ENCODE data around the gene MYRIP. TPM values are rescaled to one million over a fixed set of nuclear protein-coding genes. Genes with fewer than 3 reads are reported as not detected.

Gene MYRIP
- total and polyA plus RNA-seq, 2 of the 4 experiments (the other 2 are of a cell fraction) = not detected

DNA sequence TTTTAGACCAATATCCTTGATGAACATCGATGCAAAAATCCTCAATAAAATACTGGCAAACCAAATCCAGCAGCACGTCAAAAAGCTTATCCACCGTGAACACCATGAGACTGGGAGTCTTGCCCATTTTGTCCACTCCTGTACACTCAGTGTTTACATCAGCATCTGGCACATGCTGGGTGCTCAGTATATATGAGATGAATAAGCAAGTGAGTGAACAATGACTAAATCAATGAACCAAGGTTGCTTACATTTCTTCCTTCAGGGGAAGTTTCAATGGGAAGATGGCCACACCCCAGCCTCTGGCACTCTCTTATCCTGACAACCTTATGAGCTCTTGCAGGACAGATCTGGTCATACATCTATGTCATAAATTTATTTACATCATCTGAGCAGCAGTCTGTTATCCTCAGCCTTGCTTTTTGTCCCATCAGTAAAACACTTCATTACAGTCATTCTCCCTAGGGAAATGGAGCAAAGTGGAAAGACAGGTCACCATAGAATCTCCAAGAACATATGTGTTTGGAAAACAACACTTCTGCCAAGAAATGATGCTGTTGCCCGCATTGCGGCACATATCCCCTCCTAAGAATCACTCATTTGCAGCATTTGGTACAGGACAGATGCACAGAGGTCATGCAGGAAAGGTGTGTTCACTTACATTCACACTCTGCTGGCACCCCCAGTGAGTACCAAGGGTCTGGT is 328.3 kb downstream of the MYRIP start:
- Histone ChIP-seq H3K4me1 (ENCODE audit: control insufficient read depth, insufficient read depth, low read length) (no peaks in the 10 kb centered on the region), H2BK20ac (ENCODE audit: low read depth, low read length) (no peak overlapping the region), H3K4me3 (ENCODE audit: insufficient read depth, low read depth, low read length) (no peak overlapping the region), H2AK9ac (replicated peaks; ENCODE audit: low read depth, low read length, poor library complexity) (no peak overlapping the region), H2BK5ac (ENCODE audit: low read depth, low read length, poor library complexity, severe bottlenecking) (no peak overlapping the region), H3K9me1 (ENCODE audit: insufficient read depth, low read length) (no peaks in the 10 kb centered on the region), H2BK15ac (ENCODE audit: low read depth, low read length) (no peak overlapping the region), H4K8ac (ENCODE audit: low read depth in 2 of 2, low read length in 2 of 2) (no peak overlapping the region), H3K18ac (ENCODE audit: low read depth, low read length) (no peak overlapping the region), H3K27me3 (ENCODE audit: control insufficient read depth, insufficient read depth, low read length) (no peaks in the 10 kb centered on the region), H3K9ac (ENCODE audit: low read depth, low read length) (no peak overlapping the region), H2BK120ac (ENCODE audit: low read depth, low read length) (no peak overlapping the region), H4K91ac (ENCODE audit: insufficient read depth, low read depth, low read length) (no peak overlapping the region), H3K14ac (replicated peaks; ENCODE audit: low read depth, low read length) (no peak overlapping the region), H3K27ac (ENCODE audit: insufficient read depth, low read length) (no peak overlapping the region), H2AK5ac (ENCODE audit: low read depth, low read length) (no peak overlapping the region), H3K79me1 (ENCODE audit: low read depth in 1 of 2, low read length in 2 of 2) (no peaks in the 10 kb centered on the region), H3K9me3 (ENCODE audit: control insufficient read depth, insufficient read depth, low read length) (peaks cover 7% of the 10 kb centered on the region), H2AFZ (replicated peaks; ENCODE audit: low read length, poor library complexity) (no peak overlapping the region), H3K36me3 (ENCODE audit: control insufficient read depth, insufficient read depth, low read length) (no peaks in the 10 kb centered on the region), H4K20me1 (ENCODE audit: insufficient read depth, low read length) (no peaks in the 10 kb centered on the region), H3K23ac (ENCODE audit: low read depth, low read length) (no peak overlapping the region), H3K4ac (ENCODE audit: low read depth, low read length) (no peak overlapping the region), H4K5ac (ENCODE audit: low read depth, low read length) (no peak overlapping the region), H3K56ac (ENCODE audit: extremely low read depth, insufficient read depth, low read length) (no peak overlapping the region), H3K4me2 (ENCODE audit: low read depth, low read length) (no peak overlapping the region)
- 67% methylated on average over 3 of the region's 5 CpGs; no CpG with 5 or more reads in 1 of the 2 experiments for WGBS, 2 experiments (ENCODE audit: extremely low coverage in 2 of 2, insufficient read length in 1 of 2)
- TF ChIP-seq, protein P1, sequence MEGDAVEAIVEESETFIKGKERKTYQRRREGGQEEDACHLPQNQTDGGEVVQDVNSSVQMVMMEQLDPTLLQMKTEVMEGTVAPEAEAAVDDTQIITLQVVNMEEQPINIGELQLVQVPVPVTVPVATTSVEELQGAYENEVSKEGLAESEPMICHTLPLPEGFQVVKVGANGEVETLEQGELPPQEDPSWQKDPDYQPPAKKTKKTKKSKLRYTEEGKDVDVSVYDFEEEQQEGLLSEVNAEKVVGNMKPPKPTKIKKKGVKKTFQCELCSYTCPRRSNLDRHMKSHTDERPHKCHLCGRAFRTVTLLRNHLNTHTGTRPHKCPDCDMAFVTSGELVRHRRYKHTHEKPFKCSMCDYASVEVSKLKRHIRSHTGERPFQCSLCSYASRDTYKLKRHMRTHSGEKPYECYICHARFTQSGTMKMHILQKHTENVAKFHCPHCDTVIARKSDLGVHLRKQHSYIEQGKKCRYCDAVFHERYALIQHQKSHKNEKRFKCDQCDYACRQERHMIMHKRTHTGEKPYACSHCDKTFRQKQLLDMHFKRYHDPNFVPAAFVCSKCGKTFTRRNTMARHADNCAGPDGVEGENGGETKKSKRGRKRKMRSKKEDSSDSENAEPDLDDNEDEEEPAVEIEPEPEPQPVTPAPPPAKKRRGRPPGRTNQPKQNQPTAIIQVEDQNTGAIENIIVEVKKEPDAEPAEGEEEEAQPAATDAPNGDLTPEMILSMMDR (conservative IDR thresholded peaks at IDR 0.05; ENCODE audit: low read depth, low read length) = no peak
- TF ChIP-seq RAD21 (IDR thresholded peaks at IDR 0.05; ENCODE audit: low read length) (no peak), MAFK (IDR thresholded peaks at IDR 0.05; ENCODE audit: low read depth, low read length) (no peak), BHLHE40 (IDR thresholded peaks at IDR 0.05; ENCODE audit: low read depth, low read length) (no peak), CEBPB (IDR thresholded peaks at IDR 0.05; ENCODE audit: low read depth, low read length) (no peak), RCOR1 (IDR thresholded peaks at IDR 0.05; ENCODE audit: insufficient replicate concordance, low read length) (no peak), POLR2A (IDR thresholded peaks at IDR 0.05; ENCODE audit: low read depth, low read length) (no peak), MAZ (IDR thresholded peaks at IDR 0.05; ENCODE audit: borderline replicate concordance, low read depth, low read length) (no peak), FOS (IDR thresholded peaks at IDR 0.05; ENCODE audit: low read depth, low read length) (no peak), MXI1 (IDR thresholded peaks at IDR 0.05; ENCODE audit: borderline replicate concordance, low read depth, low read length) (no peak)
- TF ChIP-seq, protein P2, sequence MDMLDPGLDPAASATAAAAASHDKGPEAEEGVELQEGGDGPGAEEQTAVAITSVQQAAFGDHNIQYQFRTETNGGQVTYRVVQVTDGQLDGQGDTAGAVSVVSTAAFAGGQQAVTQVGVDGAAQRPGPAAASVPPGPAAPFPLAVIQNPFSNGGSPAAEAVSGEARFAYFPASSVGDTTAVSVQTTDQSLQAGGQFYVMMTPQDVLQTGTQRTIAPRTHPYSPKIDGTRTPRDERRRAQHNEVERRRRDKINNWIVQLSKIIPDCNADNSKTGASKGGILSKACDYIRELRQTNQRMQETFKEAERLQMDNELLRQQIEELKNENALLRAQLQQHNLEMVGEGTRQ (IDR thresholded peaks at IDR 0.05; ENCODE audit: low read depth, low read length) = no peak
- DNase-seq = no peak
- ChIA-PET CTCF (no interaction called here), POLR2A (ENCODE audit: unreplicated experiment) (no interaction called here)
- dilution Hi-C loops (cut with HindIII; ENCODE audit: low sequenced_read_pairs, unreplicated experiment) = no loop called here
- BruUV-seq (replicated peaks) = no TSS peak
- intact Hi-C loops (cut with micrococcal nuclease) = no loop called here
- ATAC-seq (ENCODE audit: low read depth) = no peak
- in situ Hi-C loops (cut with MboI; ENCODE audit: low sequenced_read_pairs) = no loop called here
